Measurements from ENCODE around the gene TEX35. TPM values are rescaled to one million over a fixed set of nuclear protein-coding genes. Genes with fewer than 3 reads are reported as not detected.

The TEX35 gene
- total RNA-seq, 2 experiments from 2014 or later, result not detected

DNA sequence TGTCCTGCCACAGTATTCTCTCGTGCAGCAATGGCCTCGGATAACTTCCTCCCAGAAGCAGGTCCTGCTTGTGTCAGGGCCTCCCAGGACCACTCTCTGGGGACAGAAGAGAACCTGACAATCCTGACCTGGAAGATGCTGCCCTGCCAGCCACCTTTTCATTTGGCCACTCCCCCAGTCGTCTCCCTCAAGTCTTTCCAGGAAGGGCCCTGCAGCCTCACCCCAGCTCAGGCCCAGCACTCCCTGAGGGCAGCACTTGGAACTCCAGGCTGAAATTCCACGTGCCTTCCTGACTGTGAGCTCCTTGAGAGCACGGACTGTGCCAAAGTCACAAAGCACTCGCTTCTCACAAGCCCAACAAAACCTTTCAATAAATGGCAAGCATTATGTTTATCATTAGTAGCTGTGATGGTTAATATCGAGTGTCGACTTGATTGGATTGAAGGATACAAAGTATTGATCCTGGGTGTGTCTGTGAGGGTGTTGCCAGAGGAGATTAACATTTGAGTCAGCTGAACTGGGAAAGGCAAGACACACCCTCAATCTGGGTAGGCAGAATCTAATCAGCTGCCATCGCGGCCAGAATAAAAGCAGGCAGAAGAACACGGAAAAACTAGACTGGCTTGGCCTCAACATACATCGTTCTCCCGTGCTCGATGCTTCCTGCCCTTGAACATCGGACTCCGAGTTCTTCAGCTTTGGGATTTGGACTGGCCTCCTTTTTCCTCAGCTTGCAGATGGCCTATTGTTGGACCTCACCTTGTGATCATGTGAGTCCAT lies 13.8 kb upstream of the TEX35 start:
- no peaks in the 10 kb centered on the region for H3K36me3 ChIP-seq (ENCODE audit: insufficient read depth, low read length)
- TF ChIP-seq, protein P1, sequence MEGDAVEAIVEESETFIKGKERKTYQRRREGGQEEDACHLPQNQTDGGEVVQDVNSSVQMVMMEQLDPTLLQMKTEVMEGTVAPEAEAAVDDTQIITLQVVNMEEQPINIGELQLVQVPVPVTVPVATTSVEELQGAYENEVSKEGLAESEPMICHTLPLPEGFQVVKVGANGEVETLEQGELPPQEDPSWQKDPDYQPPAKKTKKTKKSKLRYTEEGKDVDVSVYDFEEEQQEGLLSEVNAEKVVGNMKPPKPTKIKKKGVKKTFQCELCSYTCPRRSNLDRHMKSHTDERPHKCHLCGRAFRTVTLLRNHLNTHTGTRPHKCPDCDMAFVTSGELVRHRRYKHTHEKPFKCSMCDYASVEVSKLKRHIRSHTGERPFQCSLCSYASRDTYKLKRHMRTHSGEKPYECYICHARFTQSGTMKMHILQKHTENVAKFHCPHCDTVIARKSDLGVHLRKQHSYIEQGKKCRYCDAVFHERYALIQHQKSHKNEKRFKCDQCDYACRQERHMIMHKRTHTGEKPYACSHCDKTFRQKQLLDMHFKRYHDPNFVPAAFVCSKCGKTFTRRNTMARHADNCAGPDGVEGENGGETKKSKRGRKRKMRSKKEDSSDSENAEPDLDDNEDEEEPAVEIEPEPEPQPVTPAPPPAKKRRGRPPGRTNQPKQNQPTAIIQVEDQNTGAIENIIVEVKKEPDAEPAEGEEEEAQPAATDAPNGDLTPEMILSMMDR (conservative IDR thresholded peaks at IDR 0.05; ENCODE audit: low read length), result no peak
- no peak for TF ChIP-seq EZH2phosphoT487 (IDR thresholded peaks at IDR 0.05; ENCODE audit: borderline replicate concordance, low read depth, low read length)
- intact Hi-C loops (cut with micrococcal nuclease; ENCODE audit: unreplicated experiment), result no loop called here
- H4K20me1 ChIP-seq (ENCODE audit: insufficient read depth, low read length), result no peaks in the 10 kb centered on the region
- H3K27ac ChIP-seq (ENCODE audit: low read depth, low read length, poor library complexity, severe bottlenecking), result no peak overlapping the region
- no peak overlapping the region for H3K4me2 ChIP-seq (ENCODE audit: low read length)
- H3K9me3 ChIP-seq (ENCODE audit: low read length), result no peaks in the 10 kb centered on the region
- H3K9me2 ChIP-seq (ENCODE audit: insufficient read depth, low read length), result no peaks in the 10 kb centered on the region
- no peaks in the 10 kb centered on the region for H3K79me2 ChIP-seq (ENCODE audit: insufficient read depth, low read depth, low read length)
- no peak overlapping the region for H2AFZ ChIP-seq (ENCODE audit: low read length)
- no peaks in the 10 kb centered on the region for H3K4me1 ChIP-seq (ENCODE audit: insufficient read depth, low read length, poor library complexity, severe bottlenecking)
- POLR2A ChIA-PET, result interaction anchor here (0.6 to 1.2 kb wide), 2 partner anchors 12 to 20 kb away, joined by 3 read pairs; no protein-coding TSS in a partner anchor
- DNase-seq (ENCODE audit: low spot score), result no peak
- CTCF ChIA-PET (ENCODE audit: unreplicated experiment), result interaction anchor here (0.6 kb wide), 1 partner anchor 54 kb away, joined by 3 read pairs; no protein-coding TSS in a partner anchor
- no peak overlapping the region for H3K4me3 ChIP-seq (ENCODE audit: low read depth, low read length, poor library complexity, severe bottlenecking)
- no TSS peak for BruUV-seq (replicated peaks)

DNA sequence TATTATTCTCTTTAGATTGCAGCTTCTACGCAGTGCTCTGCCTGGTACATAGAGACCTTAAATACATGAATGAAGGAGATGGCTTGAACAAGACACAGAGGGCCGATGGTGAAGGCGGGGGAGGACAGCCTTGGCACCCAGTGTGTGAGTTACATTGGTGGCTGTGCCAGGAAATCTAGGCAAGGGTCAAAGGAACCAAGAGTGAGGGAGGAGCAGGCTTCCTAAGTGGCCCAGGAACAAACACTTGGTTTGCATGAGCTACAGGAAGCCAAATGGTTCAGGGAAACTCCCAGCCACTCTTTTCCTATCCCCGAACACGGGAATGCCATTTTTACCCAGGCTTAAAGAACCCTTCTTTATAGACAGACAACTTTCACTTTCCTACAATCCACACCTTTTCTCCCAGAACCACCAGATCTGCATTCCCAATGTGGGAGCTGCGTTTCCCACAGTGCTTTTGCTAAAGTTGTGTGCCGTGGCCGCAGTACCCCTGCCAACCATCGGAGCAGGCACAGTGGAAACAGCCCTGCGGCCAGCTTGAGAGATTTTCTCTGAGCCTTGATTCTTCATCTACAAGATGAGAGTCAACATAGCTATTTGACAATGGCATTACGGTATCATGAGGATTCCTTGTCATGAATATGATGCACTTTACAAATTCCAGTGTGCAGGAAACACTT lies 12.7 kb upstream of the TEX35 start:
- H2AFZ ChIP-seq (ENCODE audit: low read length), result no peak overlapping the region
- CTCF ChIA-PET (ENCODE audit: unreplicated experiment), result interaction anchor here (1.2 to 2.3 kb wide), 2 partner anchors 200 to 502 kb away, joined by 6 read pairs; no protein-coding TSS in a partner anchor
- no peak overlapping the region for H3K27ac ChIP-seq (ENCODE audit: low read depth, low read length, poor library complexity, severe bottlenecking)
- TF ChIP-seq, protein P1 (conservative IDR thresholded peaks at IDR 0.05; ENCODE audit: low read length), result no peak; the same call in 1 of the 2 replicates
- TF ChIP-seq EZH2phosphoT487 (IDR thresholded peaks at IDR 0.05; ENCODE audit: borderline replicate concordance, low read depth, low read length), result no peak
- H3K9me2 ChIP-seq (ENCODE audit: insufficient read depth, low read length), result no peaks in the 10 kb centered on the region
- H3K79me2 ChIP-seq (ENCODE audit: insufficient read depth, low read depth, low read length), result no peaks in the 10 kb centered on the region
- no TSS peak for BruUV-seq (replicated peaks)
- H3K4me2 ChIP-seq (ENCODE audit: low read length), result no peak overlapping the region
- intact Hi-C loops (cut with micrococcal nuclease; ENCODE audit: unreplicated experiment), result loop anchor here (2.0 kb wide), 1 partner anchor 189 kb away; no protein-coding TSS in a partner anchor
- DNase-seq (ENCODE audit: low spot score), result no peak
- no peaks in the 10 kb centered on the region for H3K4me1 ChIP-seq (ENCODE audit: insufficient read depth, low read length, poor library complexity, severe bottlenecking)
- no peaks in the 10 kb centered on the region for H3K9me3 ChIP-seq (ENCODE audit: low read length)
- H3K4me3 ChIP-seq (ENCODE audit: low read depth, low read length, poor library complexity, severe bottlenecking), result no peak overlapping the region
- H4K20me1 ChIP-seq (ENCODE audit: insufficient read depth, low read length), result no peaks in the 10 kb centered on the region
- no peaks in the 10 kb centered on the region for H3K36me3 ChIP-seq (ENCODE audit: insufficient read depth, low read length)
- POLR2A ChIA-PET, result interaction anchor here (0.6 kb wide), 1 partner anchor 192 kb away, joined by 4 read pairs; no protein-coding TSS in a partner anchor
